ENCODE data around the gene EIF3K.

DNA sequence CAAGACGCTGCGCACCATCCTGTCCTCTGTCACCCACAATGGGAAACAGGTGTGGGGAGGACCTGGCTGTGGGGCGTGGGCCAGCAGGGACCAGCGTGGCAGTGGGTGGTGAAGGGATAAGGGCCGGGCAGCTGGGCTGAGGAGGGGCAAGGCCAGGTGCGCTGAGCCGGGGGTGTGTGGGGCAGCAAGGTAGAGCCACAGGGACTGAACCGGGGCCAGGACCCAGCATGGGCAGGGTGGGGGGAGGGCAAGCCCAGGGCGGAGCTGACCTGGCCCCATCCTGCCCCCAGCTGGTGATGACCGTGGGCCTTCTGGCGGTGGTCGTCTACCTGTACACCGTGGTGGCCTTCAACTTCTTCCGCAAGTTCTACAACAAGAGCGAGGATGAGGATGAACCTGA lies 38.9 kb upstream of the EIF3K start:
- TF ChIP-seq, protein P1, sequence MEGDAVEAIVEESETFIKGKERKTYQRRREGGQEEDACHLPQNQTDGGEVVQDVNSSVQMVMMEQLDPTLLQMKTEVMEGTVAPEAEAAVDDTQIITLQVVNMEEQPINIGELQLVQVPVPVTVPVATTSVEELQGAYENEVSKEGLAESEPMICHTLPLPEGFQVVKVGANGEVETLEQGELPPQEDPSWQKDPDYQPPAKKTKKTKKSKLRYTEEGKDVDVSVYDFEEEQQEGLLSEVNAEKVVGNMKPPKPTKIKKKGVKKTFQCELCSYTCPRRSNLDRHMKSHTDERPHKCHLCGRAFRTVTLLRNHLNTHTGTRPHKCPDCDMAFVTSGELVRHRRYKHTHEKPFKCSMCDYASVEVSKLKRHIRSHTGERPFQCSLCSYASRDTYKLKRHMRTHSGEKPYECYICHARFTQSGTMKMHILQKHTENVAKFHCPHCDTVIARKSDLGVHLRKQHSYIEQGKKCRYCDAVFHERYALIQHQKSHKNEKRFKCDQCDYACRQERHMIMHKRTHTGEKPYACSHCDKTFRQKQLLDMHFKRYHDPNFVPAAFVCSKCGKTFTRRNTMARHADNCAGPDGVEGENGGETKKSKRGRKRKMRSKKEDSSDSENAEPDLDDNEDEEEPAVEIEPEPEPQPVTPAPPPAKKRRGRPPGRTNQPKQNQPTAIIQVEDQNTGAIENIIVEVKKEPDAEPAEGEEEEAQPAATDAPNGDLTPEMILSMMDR (IDR thresholded peaks at IDR 0.05): no peak
- TF ChIP-seq, protein P2, sequence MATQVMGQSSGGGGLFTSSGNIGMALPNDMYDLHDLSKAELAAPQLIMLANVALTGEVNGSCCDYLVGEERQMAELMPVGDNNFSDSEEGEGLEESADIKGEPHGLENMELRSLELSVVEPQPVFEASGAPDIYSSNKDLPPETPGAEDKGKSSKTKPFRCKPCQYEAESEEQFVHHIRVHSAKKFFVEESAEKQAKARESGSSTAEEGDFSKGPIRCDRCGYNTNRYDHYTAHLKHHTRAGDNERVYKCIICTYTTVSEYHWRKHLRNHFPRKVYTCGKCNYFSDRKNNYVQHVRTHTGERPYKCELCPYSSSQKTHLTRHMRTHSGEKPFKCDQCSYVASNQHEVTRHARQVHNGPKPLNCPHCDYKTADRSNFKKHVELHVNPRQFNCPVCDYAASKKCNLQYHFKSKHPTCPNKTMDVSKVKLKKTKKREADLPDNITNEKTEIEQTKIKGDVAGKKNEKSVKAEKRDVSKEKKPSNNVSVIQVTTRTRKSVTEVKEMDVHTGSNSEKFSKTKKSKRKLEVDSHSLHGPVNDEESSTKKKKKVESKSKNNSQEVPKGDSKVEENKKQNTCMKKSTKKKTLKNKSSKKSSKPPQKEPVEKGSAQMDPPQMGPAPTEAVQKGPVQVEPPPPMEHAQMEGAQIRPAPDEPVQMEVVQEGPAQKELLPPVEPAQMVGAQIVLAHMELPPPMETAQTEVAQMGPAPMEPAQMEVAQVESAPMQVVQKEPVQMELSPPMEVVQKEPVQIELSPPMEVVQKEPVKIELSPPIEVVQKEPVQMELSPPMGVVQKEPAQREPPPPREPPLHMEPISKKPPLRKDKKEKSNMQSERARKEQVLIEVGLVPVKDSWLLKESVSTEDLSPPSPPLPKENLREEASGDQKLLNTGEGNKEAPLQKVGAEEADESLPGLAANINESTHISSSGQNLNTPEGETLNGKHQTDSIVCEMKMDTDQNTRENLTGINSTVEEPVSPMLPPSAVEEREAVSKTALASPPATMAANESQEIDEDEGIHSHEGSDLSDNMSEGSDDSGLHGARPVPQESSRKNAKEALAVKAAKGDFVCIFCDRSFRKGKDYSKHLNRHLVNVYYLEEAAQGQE (IDR thresholded peaks at IDR 0.05; ENCODE audit: insufficient read depth in 1 of 2, low read depth in 2 of 2, low read length in 1 of 2): no peak
- TF ChIP-seq POLR2AphosphoS5 (IDR thresholded peaks at IDR 0.05; ENCODE audit: low read depth, low read length) (no peak), SIN3A (IDR thresholded peaks at IDR 0.05; ENCODE audit: borderline replicate concordance, insufficient read depth, low read depth, low read length) (no peak), TCF7L2 (IDR thresholded peaks at IDR 0.05; ENCODE audit: low read depth, low read length) (no peak)
